Measurements from ENCODE around the gene PEF1.

The PEF1 gene, protein sequence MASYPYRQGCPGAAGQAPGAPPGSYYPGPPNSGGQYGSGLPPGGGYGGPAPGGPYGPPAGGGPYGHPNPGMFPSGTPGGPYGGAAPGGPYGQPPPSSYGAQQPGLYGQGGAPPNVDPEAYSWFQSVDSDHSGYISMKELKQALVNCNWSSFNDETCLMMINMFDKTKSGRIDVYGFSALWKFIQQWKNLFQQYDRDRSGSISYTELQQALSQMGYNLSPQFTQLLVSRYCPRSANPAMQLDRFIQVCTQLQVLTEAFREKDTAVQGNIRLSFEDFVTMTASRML

DNA sequence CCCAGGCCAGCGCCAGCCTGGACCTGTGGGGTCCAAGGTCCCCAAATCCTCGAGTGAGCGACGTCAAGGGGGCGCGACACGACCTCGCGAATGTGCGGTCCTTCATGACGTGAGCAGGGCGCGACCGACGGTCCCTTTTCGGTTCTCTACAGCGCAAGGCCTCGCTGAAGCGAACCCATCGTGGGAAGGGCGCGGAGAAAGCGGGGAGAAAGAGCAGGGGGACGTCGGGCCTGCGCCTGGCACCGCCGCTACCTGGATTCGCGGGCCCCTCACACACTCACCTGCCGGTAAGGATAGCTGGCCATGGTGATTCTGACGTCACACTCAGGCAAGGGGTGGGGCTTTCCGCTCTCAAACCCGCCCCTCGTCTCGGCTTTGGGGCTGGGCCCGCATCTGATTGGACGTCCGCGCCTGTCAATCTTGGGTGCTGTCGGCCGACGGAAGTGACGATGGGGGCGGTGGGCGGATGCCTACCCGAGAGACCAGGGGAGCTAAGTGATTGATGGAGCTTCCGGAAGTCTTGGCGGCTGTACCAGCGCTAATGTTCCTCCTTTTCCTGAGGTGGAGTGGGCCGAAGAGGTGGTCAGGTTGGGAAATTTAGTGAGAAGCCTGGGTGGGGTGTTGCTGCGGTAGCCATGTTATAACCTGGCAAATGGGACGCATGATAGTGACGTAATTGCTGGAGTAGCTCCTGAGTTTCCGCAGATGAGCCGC, at the start of gene PEF1:
PEF1 (minus strand) TSS at position 317 of the 714 bp plus-strand sequence; CDS start at position 305, 12 bp downstream.
- H3K27ac ChIP-seq, result peak within 1 kb of the TSS; percentile 89 to 99 (median 94)
- peak in 1 of 11 experiments; percentile 40; a peak in 1 of 22 replicates for TF ChIP-seq Cebpa-rat (IDR thresholded peaks at IDR 0.05)
- H3K4me3 ChIP-seq, result peak within 1 kb of the TSS; percentile 75 to 92 (median 84)
- H3K36me3 ChIP-seq, result peaks cover 0 to 29% (median 9%) of the 10 kb centered on the region in 11 experiments; a peak in 7 of 22 replicates
- H3K9me3 ChIP-seq (replicated peaks in 1 of 11), result no peaks in the 10 kb centered on the region
- peak within 1 kb of the TSS; percentile 86 to 98 (median 96) for H3K4me2 ChIP-seq
- peaks cover 9 to 21% (median 12%) of the 10 kb centered on the region in 11 experiments; a peak in 17 of 22 replicates for H4K20me1 ChIP-seq
- H3K4me1 ChIP-seq, result peaks cover 36 to 50% (median 43%) of the 10 kb centered on the region in 10 experiments
- peak within 1 kb of the TSS; percentile 87 to 97 (median 91) for H3K9ac ChIP-seq
- no peaks in the 10 kb centered on the region for H3K27me3 ChIP-seq

GRCh38 chr1:31693231-31693630, 48.6 kb upstream of the PEF1 start:
- no peak overlapping the region for H3K9ac ChIP-seq
- no peaks in the 10 kb centered on the region; a peak in 1 of 22 replicates for H4K20me1 ChIP-seq
- H3K27me3 ChIP-seq, result no peaks in the 10 kb centered on the region; a peak in 1 of 22 replicates
- no peak overlapping the region for H3K27ac ChIP-seq
- H3K4me2 ChIP-seq, result no peak overlapping the region
- H3K4me1 ChIP-seq, result peaks cover under 1 to 14% (median 7%) of the 10 kb centered on the region in 10 experiments; a peak in 14 of 20 replicates
- no peaks in the 10 kb centered on the region for H3K9me3 ChIP-seq (replicated peaks in 1 of 11)
- no peak for TF ChIP-seq Cebpa-rat (IDR thresholded peaks at IDR 0.05)
- no peak overlapping the region for H3K4me3 ChIP-seq
- no peaks in the 10 kb centered on the region for H3K36me3 ChIP-seq

GRCh38 chr1:31691951-31692350, 47.3 kb upstream of the PEF1 start:
- no peaks in the 10 kb centered on the region for H3K9me3 ChIP-seq (replicated peaks in 1 of 11)
- no peaks in the 10 kb centered on the region for H3K27me3 ChIP-seq
- no peaks in the 10 kb centered on the region for H3K36me3 ChIP-seq
- H3K27ac ChIP-seq, result no peak overlapping the region
- H3K4me2 ChIP-seq, result no peak overlapping the region
- no peaks in the 10 kb centered on the region; a peak in 1 of 22 replicates for H4K20me1 ChIP-seq
- no peak overlapping the region for H3K9ac ChIP-seq
- H3K4me1 ChIP-seq, result peaks cover 0 to 14% (median 7%) of the 10 kb centered on the region in 10 experiments; a peak in 11 of 20 replicates
- H3K4me3 ChIP-seq, result no peak overlapping the region
- TF ChIP-seq Cebpa-rat (IDR thresholded peaks at IDR 0.05), result no peak

- Histone ChIP-seq H3K4me3 (no peak overlapping the region), H3K36me3 (no peaks in the 10 kb centered on the region), H3K9ac (no peak overlapping the region), H3K4me1 (peaks cover 0 to 14% (median 7%) of the 10 kb centered on the region in 10 experiments; a peak in 11 of 20 replicates), H3K27me3 (no peaks in the 10 kb centered on the region), H3K9me3 (replicated peaks in 1 of 11) (no peaks in the 10 kb centered on the region), H4K20me1 (no peaks in the 10 kb centered on the region), H3K27ac (no peak overlapping the region), H3K4me2 (no peak overlapping the region)
- no peak for TF ChIP-seq Cebpa-rat (IDR thresholded peaks at IDR 0.05)
These were observed 46.8 kb upstream of the PEF1 start for GRCh38 chr1:31691446-31691845.

GRCh38 chr1:31690921-31691320, 46.2 kb upstream of the PEF1 start:
- H4K20me1 ChIP-seq, result no peaks in the 10 kb centered on the region
- no peak overlapping the region for H3K4me2 ChIP-seq
- no peak overlapping the region for H3K9ac ChIP-seq
- no peaks in the 10 kb centered on the region for H3K27me3 ChIP-seq
- H3K4me1 ChIP-seq, result peaks cover 0 to 14% (median 7%) of the 10 kb centered on the region in 10 experiments; a peak in 11 of 20 replicates
- TF ChIP-seq Cebpa-rat (IDR thresholded peaks at IDR 0.05), result no peak
- H3K36me3 ChIP-seq, result no peaks in the 10 kb centered on the region
- no peak overlapping the region for H3K27ac ChIP-seq
- H3K9me3 ChIP-seq (replicated peaks in 1 of 11), result no peaks in the 10 kb centered on the region
- H3K4me3 ChIP-seq, result no peak overlapping the region

DNA sequence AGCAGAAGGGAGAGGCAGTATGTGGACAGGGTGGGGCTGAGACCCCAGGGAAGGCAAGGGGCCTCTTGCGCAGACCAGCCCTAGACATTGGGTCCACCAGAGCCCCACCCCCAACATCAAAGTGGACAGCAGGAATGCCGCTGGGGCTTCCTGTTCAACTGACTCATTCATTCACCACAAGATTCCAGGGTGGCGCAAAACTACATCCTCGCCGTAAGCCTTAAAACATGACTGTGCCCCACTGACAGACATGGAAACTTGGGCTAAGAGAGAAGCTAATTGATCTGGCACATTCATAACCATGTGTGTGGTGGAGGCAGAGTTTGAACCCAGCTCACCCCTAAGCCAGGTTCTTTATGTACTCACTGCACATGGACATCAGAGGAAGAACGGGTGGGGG, 45.2 kb upstream of the PEF1 start:
- Histone ChIP-seq H3K27ac (0 out of 22 replicates have a peak overlapping the region, but pooled peaks of 1 of the 11 experiments have one; percentile 13), H4K20me1 (no peaks in the 10 kb centered on the region), H3K4me2 (peak overlapping the region in 5 of 11 experiments; percentile 16 to 64 (median 49); a peak in 9 of 22 replicates), H3K4me3 (no peak overlapping the region), H3K36me3 (no peaks in the 10 kb centered on the region), H3K9me3 (replicated peaks in 1 of 11) (no peaks in the 10 kb centered on the region), H3K9ac (no peak overlapping the region), H3K27me3 (no peaks in the 10 kb centered on the region), H3K4me1 (peaks cover 0 to 14% (median 7%) of the 10 kb centered on the region in 10 experiments; a peak in 11 of 20 replicates)
- no peak for TF ChIP-seq Cebpa-rat (IDR thresholded peaks at IDR 0.05)

- Histone ChIP-seq H3K9me3 (replicated peaks in 1 of 11) (no peaks in the 10 kb centered on the region), H3K36me3 (no peaks in the 10 kb centered on the region), H3K4me2 (peak overlapping the region in 5 of 11 experiments; percentile 16 to 64 (median 49); a peak in 8 of 22 replicates), H3K27ac (0 out of 22 replicates have a peak overlapping the region, but pooled peaks of 1 of the 11 experiments have one; percentile 13), H4K20me1 (peaks cover 0 to 3% (median 0%) of the 10 kb centered on the region in 11 experiments; a peak in 1 of 22 replicates), H3K4me3 (no peak overlapping the region), H3K9ac (no peak overlapping the region), H3K27me3 (no peaks in the 10 kb centered on the region; a peak in 1 of 22 replicates), H3K4me1 (peaks cover 0 to 14% (median 7%) of the 10 kb centered on the region in 10 experiments; a peak in 11 of 20 replicates)
- no peak for TF ChIP-seq Cebpa-rat (IDR thresholded peaks at IDR 0.05)
These were observed 44.7 kb upstream of the PEF1 start for GRCh38 chr1:31689379-31689778.

GRCh38 chr1:31688233-31688918, 43.7 kb upstream of the PEF1 start:
- TF ChIP-seq Cebpa-rat (IDR thresholded peaks at IDR 0.05), result no peak
- Histone ChIP-seq H3K9me3 (replicated peaks in 1 of 11) (no peaks in the 10 kb centered on the region), H3K27ac (no peak overlapping the region), H3K4me3 (no peak overlapping the region), H3K9ac (no peak overlapping the region), H3K27me3 (no peaks in the 10 kb centered on the region; a peak in 1 of 22 replicates), H3K4me2 (no peak overlapping the region), H4K20me1 (peaks cover 0 to 4% (median 0%) of the 10 kb centered on the region in 11 experiments; a peak in 1 of 22 replicates), H3K4me1 (peaks cover 0 to 14% (median 7%) of the 10 kb centered on the region in 10 experiments; a peak in 11 of 20 replicates), H3K36me3 (no peaks in the 10 kb centered on the region)
